ENCODE results near the gene AAR2. TPM values are rescaled to one million over a fixed set of nuclear protein-coding genes. Genes with fewer than 3 reads are reported as not detected.

The AAR2 gene
- total RNA-seq, 1 experiment from 2014 or later, result 45.1 TPM

DNA sequence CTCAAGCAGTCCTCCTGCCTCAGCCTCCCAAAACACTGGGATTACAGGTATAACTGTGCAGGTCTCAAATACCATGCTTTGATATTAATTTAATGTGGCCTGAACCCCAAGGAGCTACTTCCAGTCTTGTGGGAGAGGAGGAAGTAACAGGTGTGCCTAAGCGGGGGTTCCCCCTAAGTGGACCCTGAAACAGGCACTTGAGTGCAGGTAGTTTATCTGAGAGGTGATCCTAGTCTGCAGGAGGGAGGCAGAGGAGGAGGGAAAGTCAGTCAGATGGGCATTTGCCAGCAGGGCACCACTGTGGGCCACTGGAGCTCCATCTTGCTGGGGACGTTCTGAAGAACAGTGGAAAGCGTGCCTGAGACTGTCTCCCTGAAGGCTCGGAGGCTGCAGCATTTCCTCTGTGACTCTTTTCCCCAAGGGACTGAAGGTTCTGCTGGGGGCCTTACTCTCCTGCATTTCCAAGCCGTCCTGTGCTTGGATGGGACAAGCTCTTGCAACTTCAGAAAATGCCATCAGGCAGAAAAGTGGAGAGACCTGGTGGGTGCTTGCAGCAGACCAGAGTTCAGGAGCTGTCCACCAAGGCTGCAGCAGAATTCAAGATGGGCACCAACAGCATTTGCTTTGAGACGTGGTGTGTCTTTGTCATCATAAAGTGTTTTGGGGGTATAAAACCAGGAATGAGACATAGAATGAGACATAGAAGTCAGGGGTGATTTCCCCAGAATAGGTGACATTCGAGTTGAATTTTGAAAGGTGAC is 65.3 kb downstream of the AAR2 start:
- DNase-seq (ENCODE audit: low read depth), result no peak
- in situ Hi-C loops (cut with HindIII; ENCODE audit: low pct_unique_long_range_greater_than_20kb, low sequenced_read_pairs), result no loop called here

DNA sequence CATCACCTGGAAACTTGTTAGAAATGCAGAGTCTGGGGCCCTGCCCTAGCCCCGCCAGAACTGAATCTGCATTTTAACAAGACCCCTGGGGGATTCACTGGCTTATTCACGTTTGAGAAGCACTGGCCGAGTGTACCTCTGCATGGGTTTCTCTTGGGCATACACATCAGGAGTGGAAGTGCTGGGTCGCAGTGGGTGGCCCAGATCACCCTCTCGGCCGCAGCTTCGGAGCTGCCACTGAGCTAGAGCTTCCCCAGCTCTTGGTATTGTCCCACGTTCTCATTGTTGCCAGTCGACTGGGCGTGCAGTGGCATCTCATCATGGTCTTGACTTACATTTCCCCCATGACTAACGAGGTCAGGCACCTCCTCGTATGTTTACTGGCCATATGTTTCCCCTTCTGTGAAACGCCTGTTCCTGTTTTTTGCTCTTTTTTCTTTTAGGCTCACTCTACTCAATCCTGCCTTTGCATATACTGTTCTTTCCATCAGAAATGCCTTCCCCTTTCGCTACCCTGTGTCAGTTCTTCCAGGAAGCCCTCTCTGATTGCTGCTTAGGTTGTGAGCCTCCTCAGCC is 66.8 kb downstream of the AAR2 start:
- DNase-seq (ENCODE audit: low read depth), result no peak
- in situ Hi-C loops (cut with HindIII; ENCODE audit: low pct_unique_long_range_greater_than_20kb, low sequenced_read_pairs), result no loop called here

DNA sequence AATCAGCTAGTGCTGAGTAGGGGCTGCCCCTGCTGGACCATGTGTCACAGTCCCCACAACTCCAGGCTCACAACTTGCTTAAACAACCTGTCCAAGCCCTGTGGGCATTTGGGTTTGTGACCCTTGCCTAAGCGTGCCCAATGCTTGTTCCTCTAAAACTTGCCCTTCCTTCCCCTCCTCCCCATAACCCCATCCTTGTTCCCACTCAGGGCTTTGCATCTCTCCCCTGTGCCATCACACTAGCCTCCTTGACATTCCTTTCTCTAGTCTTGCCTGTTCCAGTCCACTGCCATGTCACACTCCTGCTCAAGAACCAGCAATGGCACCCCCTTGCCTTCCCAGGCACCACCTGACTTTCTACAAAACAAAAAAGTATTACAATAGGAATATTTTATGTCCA is 67.6 kb downstream of the AAR2 start:
- in situ Hi-C loops (cut with HindIII; ENCODE audit: low pct_unique_long_range_greater_than_20kb, low sequenced_read_pairs), result no loop called here
- no peak for DNase-seq (ENCODE audit: low read depth)

DNA sequence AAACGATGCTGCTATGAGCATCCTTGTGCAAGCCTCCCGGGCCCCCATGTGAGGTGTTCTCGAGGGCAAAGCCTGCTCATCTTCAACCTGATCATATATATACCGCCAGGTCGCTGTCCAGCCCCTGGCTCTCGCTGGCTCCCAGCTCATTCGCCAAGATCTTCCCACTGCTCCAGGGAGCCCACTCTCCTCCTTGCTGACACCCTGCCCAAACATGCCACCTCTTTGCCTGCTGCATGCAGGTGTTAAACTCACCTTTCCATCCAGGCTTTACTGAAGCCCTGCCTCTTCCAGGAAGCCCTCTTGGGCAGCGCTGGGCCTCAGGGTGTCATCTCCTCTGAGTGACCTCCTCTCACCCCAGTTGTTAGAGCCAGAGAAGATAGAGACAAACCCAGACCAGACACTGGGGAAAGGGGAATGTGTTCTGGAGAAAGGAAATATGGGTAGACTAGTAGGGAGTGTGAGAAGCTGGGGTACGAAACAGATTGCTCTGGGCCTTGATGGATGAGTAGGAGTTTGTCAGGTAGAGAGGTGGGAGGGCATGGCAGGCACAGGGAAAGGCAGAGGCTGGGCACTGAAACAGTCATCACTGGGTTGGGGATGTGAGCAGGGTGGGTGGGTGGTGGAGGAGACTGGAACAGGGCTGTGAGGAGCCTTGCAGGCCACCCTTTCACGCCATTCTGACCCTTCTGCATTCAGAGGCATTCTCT is 68.7 kb downstream of the AAR2 start:
- no peak for DNase-seq (ENCODE audit: low read depth)
- in situ Hi-C loops (cut with HindIII; ENCODE audit: low pct_unique_long_range_greater_than_20kb, low sequenced_read_pairs), result no loop called here

DNA sequence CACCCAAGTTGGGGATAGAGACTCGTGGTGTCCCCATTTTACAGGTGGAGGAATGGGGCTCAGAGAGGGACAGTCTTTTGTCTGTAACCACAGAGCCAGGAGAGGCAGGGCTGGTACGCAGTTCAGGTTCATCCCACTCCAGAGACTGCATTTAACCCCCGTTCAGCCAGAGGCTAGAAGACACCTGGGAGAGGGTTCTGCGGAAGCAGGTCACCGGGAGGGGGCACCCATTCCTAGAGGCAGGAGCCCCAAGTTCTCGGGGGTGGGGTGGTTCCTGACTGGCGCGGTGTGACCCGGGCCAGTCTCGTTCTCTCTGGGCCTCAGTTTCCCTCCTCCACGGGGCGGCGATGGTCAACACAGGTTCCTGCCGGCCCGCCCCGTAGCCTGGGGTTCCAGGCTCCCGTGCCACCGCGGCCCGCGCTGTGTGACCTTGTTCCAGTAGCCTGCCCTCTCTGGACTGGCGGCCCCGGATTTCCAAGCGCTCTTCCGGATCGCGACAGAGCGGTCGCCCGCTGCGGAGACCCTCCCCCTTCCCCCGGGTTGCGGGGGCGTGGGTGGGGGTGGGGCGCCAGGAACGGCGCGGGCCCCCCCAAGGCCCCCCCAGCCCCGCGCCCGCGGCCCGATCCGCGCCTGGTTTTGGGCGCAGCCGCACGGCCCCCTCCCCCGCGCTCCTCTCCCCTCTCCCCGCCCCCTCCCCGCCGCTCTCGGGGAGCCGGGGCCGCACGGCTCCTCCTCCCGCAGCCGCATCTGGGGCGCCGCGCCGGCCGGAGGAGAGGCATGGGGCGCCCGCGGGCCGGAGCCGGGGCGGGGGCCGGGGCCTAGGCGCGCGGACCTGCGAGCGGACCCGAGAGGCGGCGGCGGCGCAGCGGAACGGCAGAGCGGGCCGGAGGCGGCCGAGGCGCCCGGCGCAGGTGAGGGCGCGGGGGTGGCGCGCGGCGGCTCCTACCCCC is 69.6 kb downstream of the AAR2 start, which contains the start of gene DLGAP4:
Gene DLGAP4 (plus strand): TSS at position 738 of the 950 bp plus-strand sequence. CDS start 125,379 bp downstream, outside the sequence.
- in situ Hi-C loops (cut with HindIII; ENCODE audit: low pct_unique_long_range_greater_than_20kb, low sequenced_read_pairs), result no loop called here
- DNase-seq (ENCODE audit: low read depth), result no peak

Other genes with a start within 250 kb of the AAR2 start
- 44.7 and 54.4 TPM in 2 replicates for gene EPB41L1, start 81.7 kb upstream of the AAR2 start, total RNA-seq (2014; rRNA removed; shearing (Covaris generic); ENCODE audit: low replicate concordance)
- gene DLGAP4, start 69.9 kb downstream of the AAR2 start, total RNA-seq (2014; rRNA removed; shearing (Covaris generic); ENCODE audit: low replicate concordance), result 6.9 and 9.0 TPM in 2 replicates